Measurements from ENCODE around the gene BUD31. TPM values are rescaled to one million over a fixed set of nuclear protein-coding genes. Genes with fewer than 3 reads are reported as not detected.
"Not testable (repeated sequence)": the region's sequence is repeated elsewhere in the genome, so short reads cannot be mapped to it uniquely, and the experiment has no call there.

BUD31 gene
- total RNA-seq: 92.2 and 116 TPM in 2 replicates

DNA sequence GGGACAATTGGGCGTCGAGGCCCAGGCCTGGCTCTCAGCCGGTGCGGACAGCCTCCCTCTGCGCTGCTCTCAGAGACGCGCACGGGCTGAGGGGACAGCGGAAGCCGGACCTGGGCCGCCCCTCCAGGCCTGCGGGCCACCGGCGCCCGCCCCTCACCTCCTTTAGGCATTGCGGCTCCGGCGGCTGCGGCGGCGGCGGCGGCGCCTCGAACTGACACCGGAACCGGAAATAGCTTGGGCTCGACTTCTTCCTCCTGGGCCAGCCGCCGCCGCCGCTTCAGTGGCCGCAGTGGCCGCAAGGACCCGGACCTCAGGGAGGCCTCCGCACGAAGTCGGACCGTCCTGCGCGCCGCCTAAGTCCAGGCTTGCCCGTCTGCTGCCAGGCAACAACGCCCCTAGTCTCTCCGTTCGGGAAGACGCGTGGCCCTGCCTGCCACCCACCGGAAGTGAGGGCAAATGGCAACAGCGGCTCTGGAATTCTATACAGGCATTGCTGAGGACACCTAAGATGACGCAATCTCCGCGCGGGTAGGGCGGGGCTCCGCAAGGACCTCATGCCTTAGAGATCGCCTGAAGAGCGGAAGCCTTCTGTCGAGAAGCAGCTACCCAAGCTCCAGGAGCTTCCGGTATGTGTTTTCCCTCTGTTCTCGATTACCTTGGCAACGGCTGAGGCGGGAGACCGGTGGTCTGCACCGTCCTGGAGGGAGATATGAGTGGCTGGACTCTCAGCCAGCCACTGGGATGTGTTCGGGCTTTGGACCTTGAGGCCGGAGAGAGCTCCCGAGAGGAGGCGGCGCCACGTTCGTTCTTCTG, at the start of gene BUD31, which contains the start of gene PDAP1:
Gene BUD31, plus strand, starts transcription at position 591 of the 813 bp plus-strand sequence. CDS start 2,124 bp downstream, outside the sequence.
Gene PDAP1, minus strand, starts transcription at position 219 of the 813 bp plus-strand sequence. Its CDS starts 49 bp downstream, at position 170.
- DNase-seq (ENCODE audit: low read depth, low spot score): peak; percentile 89

- DNase-seq (ENCODE audit: low read depth, low spot score): no peak
Measured at GRCh38 chr7:99359465-99360154, 49.2 kb upstream of the BUD31 start.

GRCh38 chr7:99362801-99363200, 46.0 kb upstream of the BUD31 start:
- DNase-seq (ENCODE audit: low read depth, low spot score): no peak

DNA sequence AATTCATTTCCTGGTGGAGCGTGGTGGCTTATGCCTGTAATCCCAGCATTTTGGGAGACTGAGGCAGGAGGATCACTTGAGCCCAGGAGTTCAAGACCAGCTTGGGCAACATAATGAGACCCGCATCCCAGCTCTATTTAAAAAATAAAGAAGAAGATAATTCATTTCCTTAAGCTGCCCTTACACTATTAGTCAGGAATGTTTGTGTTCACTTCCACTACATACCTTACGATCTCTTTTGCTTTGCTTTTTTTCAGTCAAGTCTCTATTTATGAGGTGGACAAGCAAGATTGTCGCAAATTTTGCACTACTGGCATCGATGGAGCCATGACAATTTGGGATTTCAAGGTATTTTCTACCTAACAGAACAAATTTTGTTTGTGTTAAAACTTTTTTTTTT, 45.5 kb upstream of the BUD31 start:
- no peak for DNase-seq (ENCODE audit: low read depth, low spot score)

DNA sequence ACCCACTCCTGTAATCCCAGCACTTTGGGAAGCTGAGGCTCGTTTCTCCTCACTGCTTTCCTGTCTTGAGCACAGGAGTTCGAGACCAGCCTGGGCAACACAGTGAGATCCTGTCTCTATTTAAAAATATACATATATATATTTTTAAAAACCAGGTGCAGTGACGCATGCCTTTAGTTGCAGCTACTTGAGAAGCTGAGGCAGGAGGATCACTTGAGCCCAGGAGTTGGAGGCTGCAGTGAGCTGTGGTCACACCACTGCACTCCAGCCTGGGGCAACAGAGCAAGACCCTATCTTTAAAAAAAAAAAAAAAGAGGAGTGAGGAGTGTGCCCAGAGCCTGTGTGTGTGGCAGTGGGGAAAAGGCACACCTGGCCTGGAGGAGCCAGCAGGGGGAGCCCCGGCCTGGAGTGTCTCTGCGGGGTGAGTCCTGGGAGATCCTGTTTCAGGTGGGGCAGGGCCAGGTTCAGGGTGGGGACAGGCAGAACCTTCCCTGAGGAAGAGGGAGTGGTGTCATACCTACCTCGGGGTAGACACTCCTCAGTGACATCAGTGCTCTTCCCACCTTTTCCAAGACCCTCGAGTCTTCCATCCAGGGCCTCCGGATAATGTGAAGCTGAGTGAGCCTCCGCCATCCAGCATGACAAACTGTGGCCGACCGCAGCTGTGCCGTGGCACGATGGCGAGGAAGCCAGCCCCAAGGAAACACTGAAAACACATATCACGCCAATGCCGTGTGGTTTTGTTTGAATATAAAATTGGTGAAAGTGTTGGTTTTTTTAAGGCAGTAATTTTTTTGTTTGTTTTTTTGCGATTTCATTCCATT, 43.2 kb upstream of the BUD31 start:
- no peak for DNase-seq (ENCODE audit: low read depth, low spot score)

DNA sequence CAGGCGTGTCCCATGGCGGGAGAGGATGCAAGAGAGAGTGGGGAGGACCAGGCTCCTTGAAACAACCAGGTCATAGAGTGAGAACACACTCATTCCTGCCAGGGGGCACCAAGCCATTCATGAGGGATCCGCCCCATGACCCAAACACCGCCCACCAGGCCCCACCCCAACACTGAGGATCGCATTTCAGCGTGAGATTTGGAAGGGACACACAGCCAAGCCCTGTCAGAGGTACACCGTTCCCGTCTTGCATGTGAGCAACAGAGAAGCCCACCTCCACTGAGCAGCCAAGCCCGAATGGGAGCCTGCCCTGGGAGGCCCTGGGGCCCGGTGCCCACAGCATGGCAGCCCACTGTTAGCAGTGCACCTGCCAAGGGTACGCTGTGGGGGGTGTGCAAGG, 42.1 kb upstream of the BUD31 start:
- DNase-seq (ENCODE audit: low read depth, low spot score): no peak

GRCh38 chr7:99368750-99369389, 39.9 kb upstream of the BUD31 start:
- no peak for DNase-seq (ENCODE audit: low read depth, low spot score)

DNA sequence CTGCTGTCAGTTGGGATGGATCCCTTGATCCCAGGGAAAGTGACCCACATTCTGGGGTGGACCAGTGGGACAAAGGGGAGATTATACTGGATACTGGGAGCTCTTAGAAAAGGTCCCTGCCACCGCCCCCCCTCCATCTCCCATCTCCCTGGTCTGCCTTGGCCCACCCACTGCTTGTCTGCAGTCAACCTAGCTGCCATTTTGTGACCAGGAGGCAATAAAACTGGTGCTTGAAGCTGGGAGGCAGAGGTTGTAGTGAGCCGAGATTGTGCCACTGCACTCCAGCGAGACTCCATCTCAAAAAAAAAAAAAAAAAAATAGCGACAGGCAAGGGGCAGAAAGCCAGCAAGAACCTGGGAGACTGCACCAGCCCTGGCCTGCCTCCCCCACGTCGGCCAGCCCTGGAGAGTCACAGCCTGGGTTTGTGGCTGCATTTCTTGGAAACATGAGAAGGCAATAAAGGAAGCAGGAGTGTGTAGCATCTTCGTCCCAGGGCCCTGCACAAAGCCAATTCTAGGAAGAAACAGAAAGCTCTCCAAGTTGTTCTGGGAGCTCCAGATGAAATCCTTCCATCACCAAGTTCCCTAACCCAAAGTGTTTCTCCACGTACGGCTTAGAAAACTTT, 38.9 kb upstream of the BUD31 start:
- no peak for DNase-seq (ENCODE audit: low read depth, low spot score)

GRCh38 chr7:99371376-99371920, 37.3 kb upstream of the BUD31 start:
- DNase-seq (ENCODE audit: low read depth, low spot score): no peak

- no peak for DNase-seq (ENCODE audit: low read depth, low spot score)
Measured at GRCh38 chr7:99372275-99373090, 36.3 kb upstream of the BUD31 start.

GRCh38 chr7:99373091-99374066, 35.4 kb upstream of the BUD31 start:
- no peak for DNase-seq (ENCODE audit: low read depth, low spot score)

- no peak for DNase-seq (ENCODE audit: low read depth, low spot score)
Measured at GRCh38 chr7:99374111-99375064, 34.4 kb upstream of the BUD31 start, which contains the start of gene ARPC1B. Gene ARPC1B, plus strand, starts transcription at chr7:99374730. Its CDS starts 10,985 bp downstream, at chr7:99385715.

DNA sequence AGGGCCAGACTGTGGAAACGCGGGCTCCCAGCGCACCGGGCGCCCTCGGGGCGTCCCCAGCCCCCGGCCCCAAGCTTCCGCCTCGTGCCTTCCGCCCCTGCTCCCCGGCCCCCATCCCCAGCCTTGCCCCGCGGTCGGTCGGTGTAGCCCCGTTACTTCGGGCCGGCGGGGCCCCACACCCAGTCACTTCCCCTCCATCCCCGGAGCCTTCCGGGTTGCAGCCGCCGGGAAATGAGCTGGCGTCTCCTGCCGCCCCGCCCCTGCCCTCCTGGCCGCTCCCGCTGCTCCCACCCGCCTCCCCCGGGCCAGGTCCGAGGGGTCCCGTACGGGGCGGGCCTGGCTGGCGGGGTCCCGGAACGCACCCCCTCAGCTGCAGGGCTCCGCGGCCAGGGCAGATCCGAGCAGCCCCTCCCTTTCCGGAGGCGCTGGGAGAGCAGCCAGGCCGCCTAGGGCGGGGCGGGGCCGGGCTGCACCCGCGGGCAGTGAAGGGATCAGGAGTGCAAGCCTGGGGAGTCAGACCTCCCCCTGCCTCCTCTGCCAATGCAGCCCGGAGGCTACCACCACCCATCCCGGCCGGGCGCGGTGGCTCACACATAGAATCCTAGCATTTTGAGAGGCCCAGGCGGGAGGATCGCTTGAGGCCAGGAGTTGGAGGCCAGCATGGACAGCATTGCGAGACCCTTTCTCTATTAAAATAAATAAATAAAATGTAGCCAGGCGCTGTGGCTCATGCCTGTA, 33.5 kb upstream of the BUD31 start:
- peak; percentile 45 for DNase-seq (ENCODE audit: low read depth, low spot score)

- peak; percentile 94 for DNase-seq (ENCODE audit: low read depth, low spot score)
Measured at GRCh38 chr7:99379043-99379577, 29.7 kb upstream of the BUD31 start.

DNA sequence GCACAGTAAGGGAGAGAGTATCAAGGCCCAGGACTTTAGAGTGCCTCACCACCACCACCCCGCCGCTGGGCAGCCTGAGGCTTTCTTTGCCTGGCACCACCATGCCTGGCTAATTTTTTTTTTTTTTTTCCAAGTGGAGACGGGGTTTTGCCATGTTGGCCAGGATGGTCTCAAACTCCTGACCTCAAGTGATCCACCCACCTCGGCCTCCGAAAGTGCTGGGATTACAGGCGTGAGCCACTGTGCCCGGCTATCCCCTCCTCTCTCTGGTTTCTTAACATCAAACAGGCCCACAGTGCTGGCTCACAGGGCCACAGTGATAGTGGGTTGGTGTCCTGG, 29.1 kb upstream of the BUD31 start:
- DNase-seq (ENCODE audit: low read depth, low spot score): not testable (repeated sequence)
